ENCODE data around the gene S100Z. TPM values are rescaled to one million over a fixed set of nuclear protein-coding genes. Genes with fewer than 3 reads are reported as not detected.
"Not testable (repeated sequence)": the region's sequence is repeated elsewhere in the genome, so short reads cannot be mapped to it uniquely, and the experiment has no call there.

The S100Z gene
- polyA plus RNA-seq, 10 donors: 0.13 to 0.43 (median 0.35) TPM; not detected in 1

DNA sequence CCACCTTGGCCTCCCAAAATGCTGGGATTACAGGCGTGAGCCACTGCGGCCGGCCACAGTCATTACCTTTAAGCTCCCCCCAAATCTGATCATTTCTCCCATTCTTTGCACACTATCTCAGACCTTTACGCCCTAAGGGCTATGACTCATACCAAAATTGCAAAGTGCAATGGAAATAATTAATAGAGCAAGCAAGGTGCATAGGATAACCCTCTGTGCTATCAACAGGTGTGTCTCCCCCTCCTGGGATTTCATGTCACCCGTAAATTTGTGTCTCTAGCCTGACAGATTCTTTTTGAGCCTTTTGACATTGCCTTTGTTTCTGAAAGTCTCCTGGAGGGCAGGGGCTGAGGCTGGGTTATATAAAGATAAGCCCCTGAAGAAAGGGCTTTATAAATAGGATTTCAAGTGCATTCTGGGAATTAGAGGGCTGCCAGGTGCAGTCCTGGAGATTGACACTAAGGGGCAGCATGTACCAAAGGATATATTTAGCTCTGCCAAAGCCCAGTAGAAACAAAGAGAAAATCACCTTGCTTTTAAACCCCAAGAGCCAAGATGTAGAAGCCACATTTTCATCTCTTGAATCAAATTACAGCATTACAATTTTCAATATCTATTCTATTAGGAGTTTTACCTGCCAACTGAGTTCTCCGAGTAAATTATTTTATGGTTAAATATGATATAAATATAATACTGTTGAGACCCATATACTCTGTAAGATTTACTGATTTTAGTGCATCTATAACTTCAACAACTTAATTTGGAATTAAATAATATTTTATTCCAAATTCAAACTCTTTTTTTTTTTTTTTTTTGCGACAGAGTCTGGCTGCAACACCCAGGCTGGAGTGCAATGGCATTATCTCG lies 18.2 kb downstream of the S100Z start:
- peak; percentile 36 to 71 (median 57) for DNase-seq

GRCh38 chr5:76870046-76870445 lies 20.2 kb downstream of the S100Z start:
- no peak for DNase-seq

DNA sequence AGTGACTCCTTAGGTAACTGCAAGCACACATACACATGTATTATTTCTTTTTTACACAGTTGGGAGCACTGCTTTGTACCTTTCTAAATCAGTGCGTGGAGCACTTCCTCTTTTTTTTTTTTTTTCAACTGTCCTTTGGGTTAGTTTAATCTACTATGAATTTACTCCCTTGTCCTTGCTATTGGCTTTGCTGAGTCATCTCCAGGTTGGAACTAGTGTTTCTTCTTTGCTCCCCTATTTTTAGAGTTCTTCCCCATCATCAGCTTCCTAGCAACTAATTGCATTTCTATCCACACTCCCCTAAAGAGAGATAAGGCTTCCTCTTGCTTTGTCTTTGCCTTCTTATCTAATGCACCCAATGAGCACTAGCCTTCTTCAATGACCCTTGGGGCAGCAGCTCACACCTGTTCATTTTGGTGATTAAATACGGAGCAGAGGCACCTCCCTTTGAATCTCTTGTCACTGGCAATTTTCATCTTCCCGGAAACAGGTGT lies 24.3 kb downstream of the S100Z start:
- no peak for DNase-seq

GRCh38 chr5:76888733-76889300 lies 39.0 kb downstream of the S100Z start:
- DNase-seq: no peak

DNA sequence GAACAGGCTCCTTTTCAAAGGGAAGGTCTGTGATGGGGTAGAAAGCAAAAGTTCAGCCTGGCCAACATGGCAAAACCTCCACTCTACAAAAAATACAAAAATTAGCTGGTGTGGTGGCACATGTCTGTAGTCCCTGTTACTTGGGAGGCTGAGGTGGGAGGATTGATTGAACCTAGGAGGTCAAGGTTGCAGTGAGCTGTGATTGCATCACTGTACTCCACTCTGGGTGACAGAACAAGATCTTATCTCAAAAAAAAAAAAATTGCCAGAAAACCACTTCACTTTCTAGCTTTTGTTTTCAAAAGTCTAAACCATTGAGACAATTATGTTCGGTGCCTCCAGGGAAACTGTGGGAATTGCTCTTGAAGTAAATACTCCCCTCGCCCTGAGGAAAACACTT lies 43.5 kb downstream of the S100Z start:
- DNase-seq: no peak

GRCh38 chr5:76896196-76896595 lies 46.4 kb downstream of the S100Z start:
- no peak for DNase-seq

DNA sequence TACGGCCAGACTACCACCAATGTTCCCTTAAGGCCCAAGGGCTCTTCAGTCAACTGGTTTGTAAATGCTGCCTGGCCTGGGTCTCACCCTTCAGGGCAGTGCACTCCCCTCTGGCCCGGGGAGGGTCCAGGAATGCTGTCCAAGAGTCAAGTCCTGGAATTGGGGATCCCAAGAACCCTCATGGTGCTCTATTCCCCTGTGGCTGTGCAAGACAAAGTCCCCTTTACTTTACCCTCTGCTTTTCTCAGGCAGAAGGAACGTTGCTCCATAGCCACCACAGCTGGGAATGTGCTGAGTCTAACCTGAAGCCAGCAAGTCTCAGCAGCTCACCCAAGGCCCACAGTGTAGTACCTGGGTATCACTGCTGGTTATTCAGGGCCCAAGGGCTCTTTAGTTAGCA lies 51.7 kb downstream of the S100Z start:
- no peak for DNase-seq

DNA sequence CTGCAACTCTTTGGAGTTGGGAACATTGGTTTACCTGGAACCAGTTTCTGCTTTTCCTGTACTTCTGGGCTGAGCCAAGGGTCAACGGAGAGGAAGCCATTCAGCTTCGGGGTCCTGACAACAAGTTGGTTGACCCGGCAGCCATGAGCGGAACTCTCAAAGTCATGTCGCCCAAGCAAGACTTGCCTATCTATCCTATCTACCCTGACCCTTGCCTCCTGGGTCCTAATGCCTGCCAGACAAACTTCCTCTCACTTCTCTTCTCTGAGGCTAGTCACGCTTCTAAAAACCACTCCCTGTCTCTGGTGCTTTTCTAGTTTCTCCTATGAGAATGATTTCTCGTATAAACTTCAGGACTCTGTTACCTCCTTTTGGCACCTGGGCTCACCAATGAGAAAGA lies 58.4 kb downstream of the S100Z start:
- DNase-seq: no peak

DNA sequence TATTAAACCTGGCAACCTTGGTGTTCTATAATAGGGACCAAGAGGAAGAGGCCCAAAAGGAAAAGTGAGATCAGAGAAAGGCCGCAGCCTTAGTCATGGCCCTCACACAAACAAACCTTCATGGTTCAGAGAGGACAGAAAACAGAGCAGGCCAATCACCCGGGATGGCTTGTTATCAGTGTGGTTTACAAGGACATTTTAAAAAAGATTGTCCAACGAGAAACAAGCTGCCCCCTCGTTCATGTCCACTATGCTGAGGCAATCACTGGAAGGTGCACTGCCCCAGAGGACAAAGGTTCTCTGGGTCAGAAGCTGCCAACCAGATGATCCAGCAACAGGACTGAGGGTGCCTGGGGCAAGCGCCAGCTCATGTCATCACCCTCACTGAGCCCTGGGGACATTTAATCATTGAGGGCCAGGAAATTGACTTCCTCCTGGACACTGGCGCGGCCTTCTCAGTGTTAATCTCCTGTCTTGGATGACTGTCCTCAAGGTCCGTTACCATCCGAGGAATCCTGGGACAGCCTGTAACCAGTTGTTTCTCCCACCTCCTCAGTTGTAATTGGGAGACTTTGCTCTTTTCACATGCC lies 60.6 kb downstream of the S100Z start:
- not testable (repeated sequence) for DNase-seq

DNA sequence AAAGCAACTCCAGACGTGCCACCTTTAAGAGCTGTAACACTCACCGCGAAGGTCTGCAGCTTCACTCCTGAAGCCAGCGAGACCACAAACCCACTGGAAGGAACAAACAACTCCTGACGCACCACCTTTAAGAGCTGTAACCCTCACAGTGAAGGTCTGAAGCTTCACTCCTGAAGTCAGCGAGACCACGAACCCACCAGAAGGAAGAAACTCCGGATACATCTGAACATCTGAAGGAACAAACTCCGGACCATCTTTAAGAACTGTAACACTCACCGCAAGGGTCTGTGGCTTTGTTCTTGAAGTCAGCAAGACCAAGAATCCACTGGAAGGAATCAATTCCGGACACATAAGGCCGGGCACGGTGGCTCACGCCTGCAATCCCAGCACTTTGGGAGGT lies 64.9 kb downstream of the S100Z start:
- DNase-seq: not testable (repeated sequence)

DNA sequence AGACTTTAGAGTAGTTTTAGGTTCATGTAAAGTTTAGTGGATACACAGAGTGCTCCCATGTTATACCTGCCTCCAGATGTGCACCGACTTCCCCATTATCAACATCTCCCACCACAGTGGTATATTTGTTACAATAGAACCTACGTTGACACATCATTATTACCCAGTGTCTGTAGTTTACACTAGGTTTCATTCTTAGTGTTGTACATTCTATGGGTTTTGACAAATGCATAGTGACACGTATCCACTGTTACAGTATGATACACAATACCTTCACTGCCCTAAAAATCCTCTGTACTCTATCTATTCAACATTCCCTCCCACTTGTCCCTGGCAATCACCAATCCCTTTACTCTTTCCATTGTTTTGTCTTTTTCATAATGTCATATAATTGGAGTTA lies 68.7 kb downstream of the S100Z start:
- DNase-seq: no peak

DNA sequence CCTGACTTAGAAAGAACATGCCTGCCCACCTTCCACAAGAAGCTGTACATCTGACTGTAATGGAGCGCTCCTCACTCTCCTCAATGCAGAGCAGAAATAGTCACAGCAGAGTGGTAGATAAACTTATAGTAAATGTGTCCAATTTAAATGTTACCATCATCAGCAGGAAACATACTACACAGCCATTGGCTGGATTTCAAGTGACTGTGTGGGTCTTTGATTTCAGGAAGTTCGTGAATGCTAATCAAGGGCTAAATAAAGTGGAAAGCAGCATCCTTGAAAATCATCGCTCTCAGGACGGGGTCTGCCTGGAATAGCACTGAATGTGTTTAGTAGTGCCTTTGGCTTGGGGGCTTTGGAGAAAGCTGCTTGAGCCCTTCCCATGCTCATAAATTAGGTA lies 70.7 kb downstream of the S100Z start:
- no peak for DNase-seq

- no peak for DNase-seq
These were observed 76.7 kb downstream of the S100Z start for GRCh38 chr5:76926329-76927105.

DNA sequence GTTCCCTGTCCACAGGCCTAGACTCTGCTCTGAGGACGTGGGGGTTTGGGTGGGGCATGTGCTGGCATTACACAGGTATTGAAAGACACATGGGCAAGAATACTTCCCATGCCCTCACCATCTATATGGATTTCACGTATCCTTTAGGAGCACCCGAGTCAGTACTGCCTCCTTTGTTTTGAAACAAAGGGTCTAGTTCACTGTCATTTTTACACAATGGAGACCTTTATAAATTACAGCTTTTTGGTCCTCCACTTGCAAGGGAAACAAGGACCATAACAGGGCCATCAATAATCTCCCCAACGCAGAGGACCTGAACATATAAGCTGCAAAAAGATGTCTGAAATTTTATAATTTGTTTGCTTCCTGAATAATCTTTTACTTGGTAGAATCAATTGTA lies 78.1 kb downstream of the S100Z start:
- no peak for DNase-seq

- no peak for DNase-seq
These were observed 80.3 kb downstream of the S100Z start for GRCh38 chr5:76930083-76930482.

- no peak for DNase-seq
These were observed 88.4 kb downstream of the S100Z start for GRCh38 chr5:76938177-76938576.

DNA sequence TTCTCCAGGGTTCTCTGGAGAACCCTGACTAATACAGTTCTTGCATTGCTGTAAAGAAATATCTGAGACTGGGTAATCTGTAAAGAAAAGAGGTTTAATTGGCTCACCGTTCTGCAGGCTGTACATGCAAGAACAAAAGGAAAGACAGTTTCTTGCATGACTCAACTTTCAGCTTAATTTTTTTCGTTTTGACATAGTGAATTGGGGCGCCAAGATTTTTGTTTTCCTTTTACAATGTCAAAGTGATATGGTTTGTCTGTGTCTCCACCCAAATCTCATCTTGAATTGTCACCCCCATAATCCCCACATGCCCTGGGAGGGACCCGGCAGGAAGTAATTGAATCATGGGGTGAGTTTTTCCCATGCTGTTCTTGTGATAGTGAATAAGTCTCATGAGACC lies 91.2 kb downstream of the S100Z start:
- no peak for DNase-seq

GRCh38 chr5:76941442-76941841 lies 91.6 kb downstream of the S100Z start:
- DNase-seq: no peak

GRCh38 chr5:76942581-76942980 lies 92.8 kb downstream of the S100Z start:
- DNase-seq: peak in 1 of 3 donors; percentile 16

DNA sequence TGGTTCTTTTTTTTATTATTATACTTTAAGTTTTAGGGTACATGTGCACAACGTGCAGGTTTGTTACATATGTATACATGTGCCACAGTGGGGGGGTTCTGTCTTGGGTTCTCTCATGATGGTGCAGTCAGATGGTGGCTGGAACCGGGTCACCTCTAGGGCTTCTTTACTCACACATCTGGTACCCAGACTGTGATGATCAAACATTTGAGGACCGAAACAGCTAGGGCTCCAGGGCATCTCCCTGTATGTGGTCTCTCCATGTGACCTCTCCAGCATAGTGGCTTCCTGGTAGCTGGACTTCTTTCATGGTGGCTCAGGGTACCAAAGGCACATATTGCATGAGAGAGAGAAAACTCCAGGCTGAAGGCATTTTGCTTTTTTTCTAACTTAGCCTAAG lies 93.2 kb downstream of the S100Z start:
- DNase-seq: no peak

GRCh38 chr5:76944638-76945037 lies 94.8 kb downstream of the S100Z start:
- DNase-seq: no peak

DNA sequence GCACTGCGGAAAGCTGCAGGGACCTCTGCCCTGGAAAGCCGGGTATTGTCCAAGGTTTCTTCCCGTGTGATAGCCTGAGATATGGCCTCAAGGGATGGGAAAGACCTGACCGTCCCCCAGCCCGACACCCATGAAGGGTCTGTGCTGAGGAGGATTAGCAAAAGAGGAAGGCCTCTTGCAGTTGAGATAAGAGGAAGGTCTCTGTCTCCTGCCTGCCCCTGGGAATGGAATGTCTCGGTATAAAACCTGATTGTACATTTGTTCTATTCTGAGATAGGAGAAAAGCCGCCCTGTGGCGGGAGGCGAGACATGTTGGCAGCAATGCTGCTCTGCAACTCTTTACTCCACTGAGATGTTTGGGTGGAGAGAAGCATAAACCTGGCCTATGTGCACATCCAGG lies 95.4 kb downstream of the S100Z start:
- DNase-seq: not testable (repeated sequence)

Data from muscle of back (tissue), 11 donors.